RKO (cell line): ENCODE data around the gene CIAO3.

Source experiments
- DNase-seq: peaks from one replicate; pipeline ENCODE4 v3.0.0-alpha.2; 2016; ENCODE audit warnings: low spot score

Gene CIAO3

DNA sequence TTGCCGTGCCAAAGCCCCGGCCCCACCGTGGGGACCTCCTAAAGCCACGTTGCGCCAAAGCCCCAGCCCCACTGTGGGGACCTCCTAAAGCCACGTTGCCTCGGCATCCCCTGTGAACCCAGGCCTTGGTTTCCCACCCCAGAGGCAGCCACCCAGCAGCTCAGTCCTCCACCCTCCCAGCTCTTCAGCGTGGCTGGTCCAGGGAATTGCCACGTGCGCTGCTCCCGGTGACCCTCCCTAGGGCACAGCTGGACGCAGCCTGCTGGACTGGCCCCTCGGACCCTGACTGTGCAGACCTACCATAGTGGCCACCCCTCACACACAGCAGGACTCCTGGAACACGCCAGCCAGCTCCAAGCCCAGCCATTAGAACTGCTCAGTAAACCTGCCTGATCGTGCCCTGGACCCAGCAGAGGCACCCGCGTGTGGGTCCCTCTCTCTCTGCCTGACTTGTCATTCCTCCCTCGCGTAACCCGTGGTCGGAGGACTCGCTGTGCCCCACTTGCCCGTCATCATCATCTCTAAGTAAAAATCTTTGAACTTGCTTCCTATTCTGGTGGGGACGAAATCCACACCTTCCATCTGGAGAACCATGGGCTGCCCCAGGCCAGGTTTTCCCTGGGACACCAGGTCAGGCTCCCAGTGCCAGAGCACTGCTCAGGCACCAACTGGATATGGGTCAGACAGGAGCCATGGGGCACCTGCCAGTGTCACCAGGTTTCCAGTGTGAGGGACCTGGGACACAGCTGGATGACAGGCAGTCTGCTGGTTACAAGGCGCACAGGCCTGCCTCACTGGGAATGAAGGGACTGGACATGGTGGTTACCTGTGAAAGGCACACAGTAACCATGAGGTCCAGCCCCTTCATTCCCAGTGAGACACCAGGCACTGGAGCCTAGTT, 5.6 kb downstream of the CIAO3 start:
- DNase-seq = no peak

DNA sequence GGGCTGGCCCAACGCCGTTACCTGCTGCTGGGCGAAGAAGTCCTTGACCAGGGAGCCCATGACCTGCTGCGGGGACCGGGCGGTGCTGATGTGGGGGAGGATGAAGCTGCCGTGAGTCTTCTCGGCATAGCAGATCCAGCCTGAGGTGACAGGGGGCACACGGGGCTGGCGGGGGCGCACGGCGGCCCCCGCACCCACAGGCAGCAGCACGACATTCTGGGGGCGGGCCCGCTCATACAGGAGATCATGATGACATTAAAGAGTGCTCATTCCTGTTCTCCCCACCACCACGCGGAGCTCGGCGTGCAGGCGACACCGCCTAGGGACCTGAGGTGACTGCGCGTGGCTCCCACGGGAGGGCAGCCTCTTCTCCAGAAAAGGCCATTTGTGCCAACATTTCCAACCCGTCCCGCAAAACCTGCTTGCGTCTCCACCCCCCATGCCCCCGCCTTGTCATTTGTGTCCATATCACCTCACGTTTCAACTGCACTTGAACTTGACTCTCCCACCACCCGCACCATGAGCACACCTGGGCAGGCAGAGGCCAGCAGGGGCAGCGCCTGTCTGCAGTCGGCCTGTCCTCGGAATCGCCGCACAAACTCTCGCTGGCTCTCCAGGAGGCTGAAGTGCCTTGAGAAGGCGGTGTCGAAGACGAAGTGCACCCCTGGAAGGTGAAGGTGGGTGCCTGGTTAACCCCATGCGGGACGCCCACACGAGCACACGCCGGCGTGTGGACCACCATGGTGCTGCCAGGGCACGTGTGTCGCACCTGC, 6.4 kb downstream of the CIAO3 start:
- DNase-seq = no peak

DNA sequence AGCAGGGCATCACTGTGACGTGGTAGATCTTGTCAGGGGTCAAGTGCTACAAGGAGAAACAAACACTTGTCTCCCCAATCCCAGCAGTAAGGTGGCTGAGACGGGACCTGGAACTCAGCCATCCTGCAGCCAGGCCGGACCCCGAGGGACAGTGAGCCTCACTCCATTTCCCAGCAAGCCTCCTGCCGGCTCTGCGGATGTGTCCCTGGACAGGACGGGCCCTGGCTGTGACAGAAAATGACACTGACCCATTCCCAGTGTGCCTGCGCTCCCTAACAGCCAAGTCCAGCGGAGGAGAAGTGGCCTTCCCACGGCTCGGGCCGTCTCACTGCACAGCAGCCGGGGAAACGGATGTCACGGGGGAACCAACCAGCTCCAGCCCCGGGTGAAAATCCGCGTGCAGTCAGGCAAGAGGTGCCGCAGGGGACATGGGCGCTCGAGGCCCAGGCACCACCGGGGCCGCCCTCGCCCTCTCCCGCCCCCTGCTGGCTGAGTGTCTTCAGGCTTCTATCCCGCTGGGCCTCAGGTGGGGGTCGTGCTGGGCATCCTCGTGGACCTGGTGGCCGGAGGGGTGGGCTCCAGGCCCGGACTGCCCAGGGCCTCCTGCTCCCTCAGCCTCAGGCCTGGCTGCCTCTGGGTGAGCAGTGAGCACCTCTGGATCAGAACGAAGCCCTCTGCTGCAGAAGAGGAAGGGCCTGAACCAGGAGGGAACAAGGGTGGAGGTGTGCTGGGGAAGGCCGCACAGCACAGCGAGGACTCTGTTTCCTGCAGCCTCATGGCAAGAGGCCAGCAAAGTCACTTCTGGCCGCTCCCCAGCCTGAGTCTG, 7.2 kb downstream of the CIAO3 start:
- no peak for DNase-seq

DNA sequence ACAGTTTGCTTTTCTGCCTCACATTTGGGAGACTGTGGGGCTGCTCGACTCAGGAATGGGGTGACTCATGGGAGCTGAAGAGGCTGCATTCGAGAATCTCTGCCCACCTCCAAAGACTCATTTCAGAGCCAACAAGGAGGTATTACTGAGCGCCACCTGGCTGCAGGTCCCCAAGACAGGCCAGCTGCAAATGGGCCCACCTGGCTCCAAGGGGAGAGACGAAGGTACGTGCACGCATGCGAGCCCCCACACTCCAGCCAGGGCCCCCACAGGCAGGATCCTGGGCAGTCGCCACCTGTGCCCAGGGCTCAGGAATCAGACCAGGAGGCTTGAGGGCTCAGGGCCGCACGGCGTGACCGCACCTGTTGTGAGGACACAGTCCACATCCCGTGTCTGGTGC, 7.9 kb downstream of the CIAO3 start:
- peak; percentile 61 for DNase-seq

DNA sequence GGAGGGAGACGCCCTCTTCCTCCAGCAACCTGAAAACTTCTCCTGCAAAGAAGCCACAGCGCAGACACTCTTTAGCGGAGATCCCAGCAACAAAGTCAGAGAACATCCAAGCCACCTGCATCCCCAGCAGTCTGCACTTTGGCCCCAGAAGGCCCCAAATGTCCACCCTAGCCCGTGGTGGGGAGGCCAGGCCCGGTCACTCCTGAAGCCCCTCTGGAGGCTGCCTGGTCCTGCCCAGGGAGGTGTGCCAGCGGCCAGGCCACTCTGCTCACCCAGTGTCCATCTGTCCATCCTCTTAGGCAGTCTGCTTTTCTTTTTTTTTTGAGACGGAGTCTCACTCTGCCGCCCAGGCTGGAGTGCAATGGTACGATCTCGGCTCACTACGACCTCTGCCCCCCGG, 8.5 kb downstream of the CIAO3 start:
- no peak for DNase-seq

DNA sequence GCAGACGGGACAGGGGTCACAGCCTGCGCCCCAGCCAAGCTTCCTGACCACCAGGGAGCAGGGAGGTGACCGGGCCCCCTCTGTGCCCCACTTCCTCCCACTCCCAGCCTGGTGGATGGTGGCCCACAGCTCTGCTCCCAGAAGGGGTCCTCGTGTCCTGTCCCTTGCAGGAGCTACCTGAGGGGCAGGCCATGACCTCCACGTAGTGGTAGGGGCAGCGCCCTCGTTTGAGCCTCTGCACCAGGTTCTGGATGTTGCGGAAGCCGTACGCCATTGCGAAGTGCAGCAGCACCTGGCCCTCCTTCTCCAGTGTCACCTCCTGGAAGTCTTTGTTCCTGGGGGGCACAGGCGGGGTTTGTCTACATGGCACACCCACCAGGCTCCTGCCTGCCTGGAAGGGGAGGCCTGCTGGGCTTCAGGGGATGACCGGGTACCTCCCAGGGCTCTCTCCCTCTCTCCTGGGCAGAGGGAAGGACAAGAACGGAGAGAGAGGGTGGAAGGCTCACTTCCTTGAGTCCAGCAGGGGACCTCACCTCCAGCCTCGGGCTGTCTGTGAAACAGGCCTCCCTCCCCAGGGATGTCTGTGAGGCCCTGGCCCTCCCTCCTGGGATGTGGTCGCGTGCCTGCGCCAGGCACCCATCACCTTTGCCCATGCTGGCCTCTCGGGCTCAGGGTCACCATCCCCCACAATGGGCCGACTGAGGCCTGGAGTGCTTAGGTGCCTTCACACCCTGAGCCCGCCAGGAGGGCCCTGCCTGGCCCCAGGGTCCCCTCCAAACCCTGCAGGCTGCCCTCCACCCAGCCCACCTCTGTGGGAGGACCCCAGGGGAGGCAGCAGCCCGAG, 9.9 kb downstream of the CIAO3 start:
- no peak for DNase-seq

DNA sequence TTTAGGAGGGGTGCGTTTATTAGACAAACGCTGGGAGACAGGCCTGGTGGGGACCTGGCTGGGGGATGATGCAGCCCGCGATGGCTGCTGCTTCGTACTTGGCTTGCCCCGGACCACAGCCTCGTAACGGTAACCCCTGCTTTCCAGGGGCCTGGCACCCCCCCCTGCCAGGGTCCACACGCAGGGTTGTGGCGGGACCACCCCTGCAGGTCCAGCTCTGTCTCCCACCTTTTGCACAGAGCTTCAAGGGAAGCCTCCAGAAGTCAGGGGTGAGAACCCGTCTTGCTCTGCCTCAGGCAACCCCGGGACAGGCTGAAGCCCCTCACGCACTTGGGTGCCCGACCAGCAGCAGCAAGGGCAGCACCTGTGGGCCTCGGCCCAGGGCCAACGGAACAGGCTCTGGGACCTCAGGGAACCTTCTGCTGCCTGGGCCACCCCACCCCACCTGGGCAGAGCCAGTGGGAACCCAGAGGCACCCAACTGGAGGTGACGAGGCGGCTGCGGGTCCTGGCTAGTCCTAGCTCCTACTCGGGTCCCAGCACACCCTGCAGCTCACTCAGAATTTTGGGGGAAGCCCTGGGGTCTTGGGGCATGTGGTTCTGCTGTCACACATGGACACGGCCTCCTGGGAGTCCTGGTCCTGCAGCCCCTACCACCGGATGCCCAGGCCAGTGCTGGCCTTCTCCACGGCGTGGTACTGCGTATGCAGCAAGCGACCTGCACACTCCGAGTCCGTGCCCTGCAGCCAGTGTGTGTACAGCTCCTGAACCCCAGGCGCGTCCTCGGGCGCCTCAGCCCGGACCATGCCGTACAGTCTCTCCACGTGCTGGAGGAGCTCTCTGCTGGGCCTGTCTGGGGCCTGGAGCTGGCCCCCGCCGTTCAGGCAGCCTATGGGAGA, 10.8 kb downstream of the CIAO3 start:
- DNase-seq = no peak

DNA sequence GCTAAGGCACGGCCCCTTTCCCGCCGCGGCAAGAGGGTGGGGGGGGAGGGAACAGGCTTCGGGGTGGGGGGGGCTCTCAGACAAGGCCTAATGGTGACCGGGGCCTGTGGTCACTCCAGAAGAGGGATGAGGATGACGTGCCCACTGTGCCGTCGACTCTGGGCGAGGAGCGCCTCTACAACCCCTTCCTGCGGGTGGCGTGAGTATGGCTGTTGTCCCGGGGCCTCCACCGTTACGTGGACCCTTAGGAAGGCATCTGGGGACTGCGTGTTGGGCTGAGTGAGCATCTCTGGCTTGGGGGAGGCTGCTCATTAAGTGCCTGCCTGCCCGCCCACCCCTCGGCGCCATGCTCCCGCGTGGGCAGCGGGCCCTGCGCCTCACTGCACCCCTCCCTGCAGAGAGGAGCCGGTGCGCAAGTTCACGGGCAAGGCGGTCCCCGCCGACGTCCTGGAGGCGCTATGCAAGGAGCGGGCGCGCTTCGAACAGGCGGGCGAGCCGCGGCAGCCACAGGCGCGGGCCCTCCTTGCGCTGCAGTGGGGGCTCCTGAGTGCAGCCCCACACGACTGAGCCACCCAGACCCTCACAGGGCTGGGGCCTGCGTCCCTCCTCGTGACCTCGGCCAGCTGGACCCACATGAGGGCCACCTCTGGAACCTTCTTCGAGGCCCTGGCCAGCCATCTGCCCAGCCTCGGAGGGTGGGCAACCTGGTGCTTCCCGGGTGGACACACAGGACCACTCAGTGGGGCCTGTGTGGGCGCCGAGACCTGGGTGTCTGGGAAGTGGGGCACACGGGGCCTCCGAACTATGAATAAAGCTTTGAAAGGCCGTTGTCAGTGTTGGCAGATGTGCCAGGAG, 11.7 kb downstream of the CIAO3 start:
- peak; percentile 75 for DNase-seq

DNA sequence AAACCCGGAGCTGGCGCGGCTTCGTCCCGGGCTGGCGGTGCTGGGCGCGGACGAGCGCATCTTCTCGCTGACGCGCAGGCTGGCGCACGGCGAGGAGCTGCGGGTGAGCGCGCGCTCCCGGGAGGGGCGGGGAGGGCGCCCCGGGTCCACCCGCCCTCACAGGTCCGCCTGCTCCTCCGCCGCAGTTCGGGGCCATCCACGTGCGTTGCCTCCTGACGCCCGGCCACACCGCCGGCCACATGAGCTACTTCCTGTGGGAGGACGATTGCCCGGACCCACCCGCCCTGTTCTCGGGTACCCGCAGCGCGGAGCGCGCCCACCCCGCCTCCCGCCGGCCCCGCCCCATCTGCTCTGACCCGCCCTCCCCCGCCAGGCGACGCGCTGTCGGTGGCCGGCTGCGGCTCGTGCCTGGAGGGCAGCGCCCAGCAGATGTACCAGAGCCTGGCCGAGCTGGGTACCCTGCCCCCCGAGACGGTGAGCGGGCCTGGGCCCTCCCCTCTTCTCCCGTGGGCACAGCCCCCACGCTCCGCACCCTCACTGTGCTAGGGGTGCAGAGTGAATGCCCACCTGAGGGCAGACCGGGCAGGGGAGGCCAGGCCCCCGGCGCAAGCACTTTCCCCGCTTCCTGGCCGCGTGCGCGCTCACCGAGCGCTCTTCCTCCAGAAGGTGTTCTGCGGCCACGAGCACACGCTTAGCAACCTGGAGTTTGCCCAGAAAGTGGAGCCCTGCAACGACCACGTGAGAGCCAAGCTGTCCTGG, 12.5 kb downstream of the CIAO3 start:
- peak; percentile 93 for DNase-seq

DNA sequence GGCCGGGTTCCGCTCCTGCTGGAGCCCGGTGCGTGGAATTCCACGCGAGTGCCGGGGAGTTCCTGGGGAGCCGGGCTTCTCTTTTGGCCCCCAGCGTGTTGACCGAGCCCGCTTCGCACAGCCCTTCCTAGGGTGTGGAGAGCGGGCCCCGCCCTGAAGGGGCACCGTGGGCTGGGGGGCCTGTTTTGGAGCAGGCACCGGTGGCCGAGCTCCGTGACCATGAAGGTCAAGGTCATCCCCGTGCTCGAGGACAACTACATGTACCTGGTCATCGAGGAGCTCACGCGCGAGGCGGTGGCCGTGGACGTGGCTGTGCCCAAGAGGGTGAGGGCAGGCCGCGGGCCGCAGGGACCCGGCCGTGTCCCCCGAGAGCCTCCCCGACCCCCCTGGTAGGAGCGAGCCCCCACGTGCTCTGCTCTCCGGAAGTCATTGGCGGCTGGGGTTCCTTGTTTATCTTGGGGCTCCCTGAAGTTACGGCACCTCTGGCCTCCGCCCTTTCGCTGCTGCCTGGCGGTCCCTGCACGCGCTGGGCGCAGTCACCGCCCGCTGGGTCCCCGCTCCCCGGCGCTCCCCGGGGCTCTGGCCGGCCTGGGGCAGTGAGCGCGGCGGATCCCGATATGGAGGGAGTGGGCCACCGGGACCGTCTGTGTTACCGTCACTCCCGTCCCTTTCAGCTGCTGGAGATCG, 13.4 kb downstream of the CIAO3 start:
- peak; percentile 77 for DNase-seq

DNA sequence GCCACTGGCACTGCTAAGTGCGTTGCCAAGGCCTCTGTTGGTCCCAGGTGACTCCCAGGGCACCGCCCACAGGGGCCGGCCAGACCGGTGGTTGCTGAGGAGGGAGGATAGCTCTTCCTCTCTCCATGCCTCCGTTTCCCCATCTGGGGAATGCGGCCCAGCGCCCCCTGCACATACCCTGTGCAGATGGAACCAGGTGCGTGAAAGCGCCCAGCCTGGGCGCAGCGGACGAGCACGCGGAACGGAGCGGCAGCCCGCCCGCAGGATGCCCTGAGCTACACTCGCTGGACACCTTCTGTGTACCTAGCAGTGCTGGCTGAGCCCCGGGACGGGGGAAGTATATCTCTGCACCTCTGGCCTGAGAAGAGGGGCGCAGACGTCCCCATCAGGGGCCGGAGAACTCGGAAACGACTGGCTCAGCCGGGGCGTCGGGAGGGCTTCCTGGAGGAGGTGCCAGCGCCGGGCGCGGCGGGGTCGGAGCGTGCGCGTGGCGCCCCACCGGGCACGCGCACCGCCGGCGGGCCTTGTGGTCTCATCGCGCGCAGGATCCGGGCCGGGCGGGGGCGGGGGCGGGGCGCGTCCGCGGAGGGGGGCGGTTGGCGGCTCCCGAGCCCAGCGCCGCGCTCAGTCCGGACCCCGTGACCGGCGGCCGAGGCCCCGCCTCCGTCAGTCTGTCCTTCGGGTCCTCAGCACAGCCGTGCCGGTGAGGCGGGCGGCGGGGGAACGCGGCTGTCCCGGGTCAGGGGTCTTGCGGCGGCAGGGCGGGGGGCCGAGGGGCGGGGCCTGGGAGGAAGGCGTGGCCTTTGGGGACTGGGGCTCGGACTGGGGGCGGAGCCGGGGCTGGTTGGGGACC, 14.1 kb downstream of the CIAO3 start, which contains the start of the genes CCDC78 and HAGHL:
Gene CCDC78 (minus strand): TSS at position 6 of the 853 bp plus-strand sequence. CDS start 76 bp downstream, outside the sequence.
Gene HAGHL (plus strand): TSS at position 669 of the 853 bp plus-strand sequence. CDS start 404 bp downstream, outside the sequence.
- peak; percentile 82 for DNase-seq

DNA sequence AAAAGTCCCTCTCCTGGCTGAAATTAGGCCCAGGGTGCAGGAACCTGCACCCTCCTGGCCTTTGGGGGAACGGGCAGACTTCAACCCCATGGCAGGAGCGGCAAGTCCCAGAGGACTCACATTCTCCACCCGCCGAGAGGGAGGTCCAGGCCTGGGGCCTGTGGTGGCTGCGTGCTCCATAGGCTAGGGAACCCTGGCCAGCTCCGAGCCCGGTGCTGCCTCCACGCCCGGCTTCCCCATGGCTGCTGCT, 14.7 kb downstream of the CIAO3 start:
- no peak for DNase-seq

DNA sequence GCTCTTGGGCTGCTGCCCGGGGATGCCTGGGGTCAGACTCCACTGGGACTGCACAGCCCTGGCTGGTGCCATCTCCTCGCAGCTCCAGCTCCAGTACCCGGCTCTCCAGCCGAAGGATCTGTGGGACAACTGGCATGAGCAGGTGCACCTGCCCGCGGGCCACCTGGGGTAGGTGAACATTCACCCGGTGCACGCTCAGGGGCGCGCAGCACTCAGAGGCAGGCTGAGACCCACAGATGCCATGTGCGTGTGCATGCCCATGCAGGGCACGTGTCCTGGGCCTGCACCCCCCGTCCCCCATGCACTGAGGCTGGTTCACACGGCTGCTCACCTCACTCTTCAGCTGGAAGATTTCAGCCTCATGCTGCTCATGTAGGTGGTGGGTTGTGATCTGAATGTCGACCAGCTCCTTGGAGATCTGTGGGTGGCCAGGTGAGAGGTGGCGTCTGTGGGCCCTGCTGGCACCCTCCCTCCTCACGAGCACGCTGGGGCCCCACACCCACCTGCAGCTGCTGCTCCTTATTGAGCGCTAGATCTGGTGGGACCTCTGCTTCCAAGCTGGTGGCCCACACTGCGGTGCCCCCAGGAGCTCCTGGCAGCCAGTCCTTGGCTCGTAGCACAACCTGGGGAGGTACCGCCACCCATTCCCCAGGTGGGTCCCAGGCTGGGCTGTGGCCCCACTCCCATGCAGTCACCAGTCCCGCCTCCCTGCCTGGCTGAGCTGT, 15.2 kb downstream of the CIAO3 start:
- DNase-seq = no peak

DNA sequence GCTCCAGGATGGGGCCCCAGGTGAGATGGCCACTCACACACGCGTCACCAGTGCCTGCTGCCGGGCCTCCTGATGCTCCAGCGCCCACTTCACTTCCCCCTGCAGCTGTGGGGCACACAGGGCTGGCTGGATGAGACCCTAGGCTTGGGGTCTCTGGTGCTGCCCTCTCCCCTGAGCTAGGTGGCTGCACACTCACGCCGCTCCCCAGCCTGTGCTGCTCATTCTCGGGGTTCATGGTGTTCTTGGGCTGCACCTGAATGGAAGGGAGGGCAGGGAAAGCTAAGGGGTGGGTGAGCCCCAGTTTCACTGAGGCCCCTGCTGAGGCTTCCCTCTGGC, 15.8 kb downstream of the CIAO3 start:
- DNase-seq = no peak

DNA sequence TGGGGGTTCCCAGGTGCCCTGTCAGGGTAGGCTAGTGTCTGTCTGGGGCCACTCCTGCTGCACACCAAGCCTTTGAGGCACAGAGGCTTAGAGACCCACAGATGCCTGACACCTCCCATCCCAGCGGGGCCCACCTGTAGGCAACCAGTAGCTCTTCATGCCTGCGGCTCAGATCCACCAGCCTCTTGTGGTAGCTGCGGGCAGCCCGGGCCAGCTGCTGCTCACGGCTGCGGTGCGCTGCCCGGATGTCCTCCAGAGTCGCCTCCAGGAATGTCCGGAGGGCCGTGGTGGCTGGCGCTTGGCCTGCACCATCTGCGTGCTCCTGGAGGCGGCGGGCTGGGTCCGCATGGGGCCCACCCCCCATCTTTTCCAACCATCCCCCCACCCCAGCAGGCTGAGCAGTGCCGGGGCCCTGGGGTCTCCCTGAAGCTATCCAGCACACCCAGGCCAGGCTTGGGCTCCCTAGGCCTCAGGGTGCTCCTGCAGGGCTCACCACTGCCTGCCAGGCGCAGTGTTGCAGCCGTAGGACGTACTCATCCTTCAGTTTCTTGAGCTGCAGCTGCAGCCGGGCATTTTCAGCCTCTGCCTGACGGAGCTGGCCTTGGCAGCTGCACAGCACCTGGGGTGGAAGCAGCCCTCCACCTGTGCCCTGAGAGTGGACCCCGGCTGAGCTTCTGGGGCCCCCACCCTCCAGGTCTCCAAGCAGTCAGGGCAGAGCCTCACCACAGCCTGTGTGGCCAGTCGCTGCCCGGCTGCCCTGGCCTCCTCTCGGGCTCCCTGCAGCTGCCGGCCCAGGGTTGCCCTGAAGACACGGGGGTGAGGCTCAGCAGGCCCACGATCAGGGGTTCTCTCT, 16.4 kb downstream of the CIAO3 start:
- DNase-seq = no peak

DNA sequence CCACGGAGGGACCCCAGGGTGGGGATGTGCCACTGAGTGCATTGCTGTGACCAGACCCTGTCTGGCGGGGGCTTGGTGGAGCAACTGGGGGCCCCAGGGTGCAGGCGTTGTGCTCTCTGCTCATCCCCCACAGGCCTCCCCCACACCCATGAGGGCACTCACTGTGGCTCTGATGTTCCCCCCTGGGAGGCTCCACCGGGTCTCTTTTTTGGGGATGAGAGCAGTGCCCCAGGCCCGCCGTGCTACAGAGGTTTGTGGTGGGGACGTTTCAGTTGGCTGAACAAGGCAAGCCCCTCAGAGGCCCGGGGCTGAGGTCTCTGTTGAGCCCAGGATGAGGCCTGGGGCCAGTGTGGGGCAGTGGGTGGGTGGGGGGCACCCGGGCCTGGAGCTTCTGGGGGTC, 17.1 kb downstream of the CIAO3 start:
- no peak for DNase-seq
